Duodenal mucosa (tissue), 2 donors: ENCODE measurements around the gene CCK.

Experiments
- H3K27ac ChIP-seq: one replicate; pipeline ENCODE4 v1.7.0; 2013; ENCODE audit warnings: low read depth, low read length
- H3K27me3 ChIP-seq, 2 donors: one replicate each; pipeline ENCODE4 v1.7.0; 2013; ENCODE audit warnings: low read length in 2 of 2, control low read depth in 1 of 2; ENCODE audit not compliant: insufficient read depth in 2 of 2, control insufficient read depth in 1 of 2
- H3K36me3 ChIP-seq, 2 donors: one replicate each; pipeline ENCODE4 v1.7.0; 2013; ENCODE audit warnings: low read length in 2 of 2, control low read depth in 1 of 2; ENCODE audit not compliant: insufficient read depth in 2 of 2, control insufficient read depth in 1 of 2
- H3K4me1 ChIP-seq, 2 donors: one replicate each; pipeline ENCODE4 v1.7.0; 2013; ENCODE audit warnings: low read length in 2 of 2, control low read depth in 1 of 2; ENCODE audit not compliant: insufficient read depth in 2 of 2, control insufficient read depth in 1 of 2
- H3K4me3 ChIP-seq, 2 donors: one replicate each; pipeline ENCODE4 v1.7.0; 2013; ENCODE audit warnings: low read length in 2 of 2, low read depth in 1 of 2
- H3K9ac ChIP-seq, 2 donors: one replicate each; pipeline ENCODE4 v1.7.0; 2013; ENCODE audit warnings: low read length in 2 of 2, low read depth in 1 of 2
- H3K9me3 ChIP-seq, 2 donors: one replicate each; pipeline ENCODE4 v1.7.0; 2013; ENCODE audit warnings: low read length in 2 of 2, control low read depth in 1 of 2; ENCODE audit not compliant: control insufficient read depth in 1 of 2

Gene CCK

DNA sequence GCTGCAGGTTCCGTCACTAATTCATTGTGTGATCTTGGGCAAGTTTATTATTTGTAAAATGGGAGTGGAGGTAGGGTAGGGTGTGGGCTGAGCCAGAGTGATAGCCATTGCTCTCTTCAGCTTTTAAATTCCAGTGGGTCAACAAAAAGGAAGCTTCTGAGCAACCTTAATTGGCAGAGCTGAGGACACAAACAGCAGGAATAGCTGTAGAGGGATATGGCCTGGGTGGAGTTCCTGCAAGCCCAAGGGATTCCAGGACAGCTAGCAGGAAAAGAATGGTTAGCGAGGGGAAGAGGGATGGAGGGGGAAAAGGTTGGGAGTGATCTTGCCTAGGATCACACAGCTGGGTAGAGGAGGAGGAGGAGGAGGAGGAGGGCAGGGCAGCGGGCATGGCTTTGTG is 11.4 kb downstream of the CCK start:
- Histone ChIP-seq H3K36me3 (no peaks in the 10 kb centered on the region), H3K4me3 (no peak overlapping the region), H3K27ac (no peak overlapping the region), H3K27me3 (peaks cover 0 to 7% of the 10 kb centered on the region in 2 donors), H3K4me1 (no peaks in the 10 kb centered on the region), H3K9ac (no peak overlapping the region), H3K9me3 (no peaks in the 10 kb centered on the region)

DNA sequence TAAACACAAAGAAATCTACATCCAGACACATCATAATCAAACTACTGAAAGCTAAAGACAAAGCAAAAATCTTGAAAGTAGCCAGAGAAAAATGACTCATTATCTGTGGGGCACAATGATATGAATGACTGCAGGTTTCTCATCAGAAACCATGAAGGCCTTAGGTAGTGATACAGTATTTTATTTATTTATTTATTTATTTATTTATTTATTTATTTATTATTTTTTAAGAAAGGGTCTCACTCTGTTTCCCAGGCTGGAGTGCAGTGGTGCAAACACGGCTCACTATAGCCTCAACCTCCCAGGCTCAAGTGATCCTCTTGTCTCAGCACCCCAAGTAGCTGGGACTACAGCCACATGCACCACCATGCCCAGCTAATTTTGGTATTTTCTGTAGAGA is 15.2 kb downstream of the CCK start:
- Histone ChIP-seq H3K4me3 (no peak overlapping the region), H3K9ac (no peak overlapping the region), H3K36me3 (no peaks in the 10 kb centered on the region), H3K9me3 (no peaks in the 10 kb centered on the region), H3K4me1 (no peaks in the 10 kb centered on the region), H3K27me3 (peaks cover 0 to 3% of the 10 kb centered on the region in 2 donors), H3K27ac (no peak overlapping the region)

DNA sequence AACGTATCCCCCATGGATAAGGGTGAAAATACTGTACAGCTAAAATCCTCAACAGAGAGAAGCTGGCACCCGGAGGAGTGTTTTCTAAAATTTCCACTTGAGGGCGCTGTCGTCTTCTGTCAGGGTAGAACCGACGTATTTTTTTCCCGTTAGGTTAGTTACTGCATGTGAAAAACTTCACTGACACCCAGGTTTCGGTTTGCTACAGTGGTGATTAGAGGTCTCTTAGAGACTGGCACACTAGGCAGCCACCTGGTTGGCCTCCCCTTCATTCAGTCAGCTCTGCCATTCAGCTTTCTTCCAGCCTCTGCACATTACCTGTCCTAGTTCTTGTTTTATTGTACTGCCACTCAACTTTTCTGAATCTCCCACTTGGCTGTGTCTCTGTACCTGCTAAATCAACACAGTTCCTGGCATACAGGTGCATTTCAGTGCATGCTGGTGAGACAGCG is 18.4 kb downstream of the CCK start:
- Histone ChIP-seq H3K27me3 (peaks cover 0 to 11% of the 10 kb centered on the region in 2 donors), H3K4me1 (no peaks in the 10 kb centered on the region), H3K36me3 (no peaks in the 10 kb centered on the region), H3K4me3 (no peak overlapping the region), H3K9ac (no peak overlapping the region), H3K9me3 (no peaks in the 10 kb centered on the region), H3K27ac (no peak overlapping the region)

DNA sequence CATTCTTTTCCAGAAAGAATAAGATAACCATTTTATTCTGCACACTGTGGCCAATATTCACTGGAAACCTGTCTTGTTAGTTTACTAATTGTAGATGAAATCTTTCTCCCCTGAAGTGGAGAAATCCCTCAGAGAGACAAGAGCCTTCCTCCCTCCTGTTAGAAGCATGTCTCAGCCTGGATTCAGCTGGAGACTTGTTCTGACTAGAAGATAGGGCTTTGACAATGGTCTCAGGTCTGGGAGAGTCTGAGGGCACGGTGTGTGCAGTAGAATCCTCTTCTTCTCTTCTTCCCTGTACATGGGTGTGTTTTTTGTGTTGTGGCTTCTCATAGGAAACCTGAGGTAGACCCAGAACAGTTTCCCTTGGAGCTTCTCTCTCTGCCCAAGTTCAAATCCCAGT is 19.9 kb downstream of the CCK start:
- Histone ChIP-seq H3K27me3 (peaks cover 0 to 11% of the 10 kb centered on the region in 2 donors), H3K9me3 (no peaks in the 10 kb centered on the region), H3K9ac (no peak overlapping the region), H3K27ac (no peak overlapping the region), H3K4me3 (no peak overlapping the region), H3K36me3 (no peaks in the 10 kb centered on the region), H3K4me1 (no peaks in the 10 kb centered on the region)

DNA sequence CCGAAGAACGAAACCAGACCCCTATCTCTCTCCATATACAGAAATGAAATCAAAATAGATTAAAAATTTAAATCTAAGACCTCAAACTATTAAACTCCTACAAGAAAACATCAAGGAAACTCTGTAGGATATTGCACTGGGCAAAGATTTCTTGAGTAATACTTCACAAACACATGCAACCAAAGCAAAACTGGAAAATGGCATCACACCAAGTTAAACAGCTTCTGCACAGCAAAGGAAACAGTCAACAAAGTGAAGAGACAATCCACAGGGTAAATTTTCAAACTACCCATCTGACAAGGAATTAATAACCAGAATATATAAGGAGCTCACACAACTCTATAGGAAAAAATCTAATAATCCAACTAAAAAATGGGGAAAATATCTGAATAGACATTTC is 29.4 kb downstream of the CCK start:
- Histone ChIP-seq H3K27me3 (peaks cover 0 to 3% of the 10 kb centered on the region in 2 donors), H3K36me3 (no peaks in the 10 kb centered on the region), H3K4me3 (no peak overlapping the region), H3K27ac (no peak overlapping the region), H3K9ac (no peak overlapping the region), H3K4me1 (no peaks in the 10 kb centered on the region), H3K9me3 (peaks cover 6 to 7% of the 10 kb centered on the region in 2 donors)

DNA sequence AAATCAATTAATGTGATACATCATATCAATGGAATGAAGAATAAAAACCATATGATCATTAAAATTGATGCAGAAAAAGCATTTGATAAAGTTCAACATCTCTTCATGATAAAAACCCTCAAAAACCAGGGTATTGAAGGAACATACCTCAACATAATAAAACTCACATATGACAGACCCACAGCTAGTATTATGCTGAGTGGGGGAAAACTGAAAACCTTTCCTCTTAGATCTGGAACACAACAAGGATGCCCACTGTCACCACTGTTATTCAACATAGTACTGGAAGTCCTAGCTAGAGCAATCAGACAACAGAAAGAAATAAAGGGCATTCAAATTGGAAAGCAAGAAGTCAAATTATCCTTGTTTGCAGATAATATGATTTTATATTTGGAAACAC is 30.5 kb downstream of the CCK start:
- Histone ChIP-seq H3K4me3 (no peak overlapping the region), H3K4me1 (peaks cover 7 to 11% of the 10 kb centered on the region in 2 donors), H3K27ac (no peak overlapping the region), H3K9ac (no peak overlapping the region), H3K9me3 (peaks cover 6 to 7% of the 10 kb centered on the region in 2 donors), H3K27me3 (peaks cover 0 to 3% of the 10 kb centered on the region in 2 donors), H3K36me3 (no peaks in the 10 kb centered on the region)

DNA sequence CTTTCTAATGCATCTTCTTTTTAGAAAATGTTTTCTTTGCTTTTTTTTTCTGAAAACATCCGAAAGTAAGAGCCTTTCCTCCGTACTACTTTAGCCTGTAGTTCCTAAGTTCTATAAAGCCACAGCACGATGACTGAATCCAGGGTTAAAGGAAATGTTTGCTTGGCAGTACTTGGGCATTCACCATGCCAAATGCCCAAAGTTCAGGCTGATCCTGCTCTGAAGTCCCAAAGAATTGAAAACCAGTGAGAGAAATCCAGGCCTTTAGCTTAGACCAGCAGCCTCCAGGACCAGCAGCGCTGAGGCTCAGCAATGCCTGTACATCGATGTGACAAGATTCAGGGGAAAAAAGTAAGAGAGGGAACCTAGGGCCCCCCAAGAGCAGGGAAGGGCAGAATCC is 35.1 kb downstream of the CCK start:
- no peak overlapping the region for H3K27ac ChIP-seq
- no peak overlapping the region for H3K9ac ChIP-seq
- H3K4me3 ChIP-seq = no peak overlapping the region
- H3K4me1 ChIP-seq = peaks cover 9 to 12% of the 10 kb centered on the region in 2 donors
- H3K27me3 ChIP-seq = peaks cover 0 to 3% of the 10 kb centered on the region in 2 donors
- H3K9me3 ChIP-seq = no peaks in the 10 kb centered on the region
- no peaks in the 10 kb centered on the region for H3K36me3 ChIP-seq

DNA sequence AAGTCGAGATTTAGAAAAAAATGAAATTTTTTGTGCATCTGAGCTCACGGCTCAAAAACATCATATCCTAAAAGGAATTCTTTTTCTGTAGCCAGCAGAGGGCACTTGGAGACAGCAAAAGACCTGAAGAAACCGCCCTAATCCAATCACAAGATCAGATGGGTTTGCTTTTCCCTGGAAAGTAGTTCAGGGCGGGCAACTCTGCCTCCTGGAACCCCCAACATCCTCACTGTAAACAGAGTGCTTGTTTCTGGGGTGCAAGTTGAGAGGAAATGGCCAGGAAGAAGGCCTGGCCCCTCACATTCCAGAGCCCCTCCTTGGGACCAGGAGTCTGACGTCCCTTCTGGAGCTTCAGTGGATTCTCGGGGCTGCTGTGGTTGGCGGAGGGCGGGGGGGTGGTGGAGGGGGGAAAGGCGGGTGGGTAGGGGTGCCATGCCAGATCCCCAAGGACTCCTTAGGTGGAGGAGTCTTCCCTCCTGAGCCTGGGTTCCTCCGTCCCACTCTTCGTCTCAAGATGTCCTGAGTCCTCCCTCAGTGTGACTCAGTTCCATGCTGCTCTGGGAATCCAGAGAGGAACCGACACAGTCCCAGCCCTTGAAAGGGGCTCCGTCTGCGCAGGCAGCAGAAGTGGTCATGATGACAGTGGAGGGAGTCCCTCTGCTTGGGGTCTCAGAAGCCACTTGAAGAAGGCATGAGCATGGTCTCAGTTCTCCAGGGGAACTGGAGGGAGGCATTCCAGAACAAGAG is 35.9 kb downstream of the CCK start:
- Histone ChIP-seq H3K9me3 (no peaks in the 10 kb centered on the region), H3K4me1 (peaks cover 9 to 12% of the 10 kb centered on the region in 2 donors), H3K36me3 (peaks cover 0 to 6% of the 10 kb centered on the region in 2 donors), H3K9ac (no peak overlapping the region), H3K4me3 (no peak overlapping the region), H3K27ac (no peak overlapping the region), H3K27me3 (peaks cover 0 to 3% of the 10 kb centered on the region in 2 donors)

DNA sequence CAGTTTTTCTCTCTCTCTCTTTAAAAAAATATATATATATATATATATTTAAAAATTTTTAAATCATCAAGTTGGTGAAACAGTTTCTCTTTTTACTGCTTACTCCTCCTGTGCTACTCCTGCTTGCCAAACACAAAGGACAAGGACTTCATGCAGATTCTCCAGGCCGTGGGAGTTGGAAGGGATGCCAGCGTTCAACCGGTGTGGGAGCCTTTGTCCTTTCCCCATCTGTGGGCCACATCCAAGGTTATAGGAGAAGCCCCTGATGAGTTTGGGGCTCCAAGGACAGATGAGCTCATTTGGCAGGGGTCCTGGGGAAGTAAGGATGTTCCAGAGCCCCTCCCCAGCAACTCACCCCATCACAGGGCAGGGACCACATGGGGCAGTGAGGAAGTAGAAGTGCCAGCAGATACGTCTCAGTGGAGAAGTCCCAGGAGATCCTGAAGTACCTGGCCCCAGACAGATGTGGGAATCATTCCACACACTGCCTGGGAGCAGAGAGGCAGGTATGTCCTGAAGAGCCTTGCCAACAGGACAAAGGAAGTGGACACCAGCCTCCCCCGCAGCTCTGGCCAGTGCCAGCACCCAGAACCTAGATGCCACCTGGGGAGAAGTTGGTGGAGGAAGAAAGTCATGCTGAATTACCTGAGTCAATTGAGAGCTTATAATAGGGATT is 36.6 kb downstream of the CCK start:
- Histone ChIP-seq H3K27ac (no peak overlapping the region), H3K4me3 (no peak overlapping the region), H3K9ac (no peak overlapping the region), H3K27me3 (peaks cover 0 to 3% of the 10 kb centered on the region in 2 donors), H3K9me3 (no peaks in the 10 kb centered on the region), H3K36me3 (peaks cover 0 to 12% of the 10 kb centered on the region in 2 donors), H3K4me1 (peaks cover 9 to 12% of the 10 kb centered on the region in 2 donors)

DNA sequence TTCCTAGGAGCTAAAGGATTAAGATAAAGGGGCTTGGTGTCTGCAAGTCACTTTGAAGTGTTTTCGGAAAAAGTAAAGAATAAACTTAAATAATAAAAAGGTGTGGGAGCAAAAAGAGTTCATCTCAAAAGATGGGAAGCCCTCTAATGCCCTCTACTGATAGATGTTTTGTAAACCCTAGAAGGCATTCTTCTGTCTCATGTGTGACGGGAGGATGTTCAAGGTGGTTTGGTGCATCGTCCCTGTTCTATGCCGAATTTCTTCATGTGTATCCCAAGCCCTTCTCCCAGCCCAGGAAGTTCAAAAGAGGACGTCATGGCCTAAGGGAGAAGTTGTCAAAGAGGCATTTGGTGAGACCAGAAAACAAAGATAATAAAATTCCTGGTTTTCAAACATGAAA is 37.2 kb downstream of the CCK start:
- Histone ChIP-seq H3K4me3 (no peak overlapping the region), H3K36me3 (peaks cover 2 to 18% of the 10 kb centered on the region in 2 donors), H3K27ac (no peak overlapping the region), H3K27me3 (no peaks in the 10 kb centered on the region), H3K4me1 (peaks cover 9 to 12% of the 10 kb centered on the region in 2 donors), H3K9ac (no peak overlapping the region), H3K9me3 (no peaks in the 10 kb centered on the region)
